Activated CD4-positive, alpha-beta T cell treated with anti-CD3 and anti-CD28 coated beads, Interleukin-2, amount 10 ng/mL, durations not matched to agents 24 days and 14 days (primary cell): ENCODE measurements around the gene RRM2. TPM values are rescaled to one million over a fixed set of nuclear protein-coding genes. Genes with fewer than 3 reads are reported as not detected.

ENCODE experiments used
- DNase-seq: peaks from one replicate; pipeline ENCODE4 v3.0.0; 2022
- H3K27ac Mint-ChIP-seq: one replicate; pipeline ENCODE4 v1.8.0; 2022; ENCODE audit warnings: mild to moderate bottlenecking, mixed read lengths
- H3K27me3 Mint-ChIP-seq: one replicate; pipeline ENCODE4 v1.8.0; 2022; ENCODE audit warnings: mixed read lengths
- H3K36me3 Mint-ChIP-seq: one replicate; pipeline ENCODE4 v1.8.0; 2022; ENCODE audit warnings: low read depth, mild to moderate bottlenecking, mixed read lengths
- H3K4me1 Mint-ChIP-seq: one replicate; pipeline ENCODE4 v1.8.0; 2021; ENCODE audit warnings: mixed read lengths
- H3K4me3 Mint-ChIP-seq: one replicate; pipeline ENCODE4 v1.8.0; 2022; ENCODE audit warnings: mild to moderate bottlenecking, moderate library complexity, mixed read lengths
- H3K9me3 Mint-ChIP-seq: one replicate; pipeline ENCODE4 v1.8.0; 2021; ENCODE audit warnings: mixed read lengths
- intact Hi-C: fragments of 100-400 bp; cut with micrococcal nuclease; formaldehyde crosslinking; loops from one replicate; pipeline ENCODE4 v1.15.1; 2023
- total RNA-seq: library from RNA; stranded (reverse); gene quantifications from 2 replicates; pipeline ENCODE4 v1.2.3, GENCODE V29; 2022

RRM2 gene
- total RNA-seq, 1 donor from 2014 or later = 378 TPM

GRCh38 chr2:10161206-10161931 lies 38.8 kb downstream of the RRM2 start:
- H3K36me3 Mint-ChIP-seq = peaks cover 18% of the 10 kb centered on the region
- peaks cover 21% of the 10 kb centered on the region for H3K4me1 Mint-ChIP-seq
- no peak overlapping the region for H3K4me3 Mint-ChIP-seq
- peak overlapping the region; percentile 32 for H3K27ac Mint-ChIP-seq
- no peaks in the 10 kb centered on the region for H3K27me3 Mint-ChIP-seq
- intact Hi-C loops = no loop called here
- H3K9me3 Mint-ChIP-seq = no peaks in the 10 kb centered on the region
- DNase-seq = no peak

GRCh38 chr2:10161961-10162441 lies 39.5 kb downstream of the RRM2 start:
- Mint-ChIP-seq H3K27ac (no peak overlapping the region), H3K4me3 (no peak overlapping the region), H3K4me1 (peaks cover 21% of the 10 kb centered on the region), H3K27me3 (no peaks in the 10 kb centered on the region), H3K36me3 (peaks cover 19% of the 10 kb centered on the region), H3K9me3 (no peaks in the 10 kb centered on the region)
- DNase-seq = no peak
- intact Hi-C loops = no loop called here

- Mint-ChIP-seq H3K27me3 (no peaks in the 10 kb centered on the region), H3K9me3 (no peaks in the 10 kb centered on the region), H3K4me1 (peaks cover 21% of the 10 kb centered on the region), H3K27ac (no peak overlapping the region), H3K36me3 (peaks cover 21% of the 10 kb centered on the region), H3K4me3 (no peak overlapping the region)
- no peak for DNase-seq
- intact Hi-C loops = no loop called here
Measured at GRCh38 chr2:10162586-10163497, 40.3 kb downstream of the RRM2 start.

GRCh38 chr2:10163498-10164486 lies 41.3 kb downstream of the RRM2 start:
- no peak overlapping the region for H3K27ac Mint-ChIP-seq
- intact Hi-C loops = no loop called here
- no peak for DNase-seq
- no peak overlapping the region for H3K4me3 Mint-ChIP-seq
- H3K9me3 Mint-ChIP-seq = no peaks in the 10 kb centered on the region
- peaks cover 16% of the 10 kb centered on the region for H3K4me1 Mint-ChIP-seq
- peaks cover 21% of the 10 kb centered on the region for H3K36me3 Mint-ChIP-seq
- no peaks in the 10 kb centered on the region for H3K27me3 Mint-ChIP-seq

- H3K27ac Mint-ChIP-seq = no peak overlapping the region
- no peak overlapping the region for H3K4me3 Mint-ChIP-seq
- no peak for DNase-seq
- no peaks in the 10 kb centered on the region for H3K9me3 Mint-ChIP-seq
- peaks cover 10% of the 10 kb centered on the region for H3K4me1 Mint-ChIP-seq
- peaks cover 21% of the 10 kb centered on the region for H3K36me3 Mint-ChIP-seq
- intact Hi-C loops = no loop called here
- H3K27me3 Mint-ChIP-seq = no peaks in the 10 kb centered on the region
Measured at GRCh38 chr2:10164601-10165000, 42.1 kb downstream of the RRM2 start.

- Mint-ChIP-seq H3K36me3 (peaks cover 24% of the 10 kb centered on the region), H3K27ac (no peak overlapping the region), H3K9me3 (no peaks in the 10 kb centered on the region), H3K4me3 (no peak overlapping the region), H3K4me1 (peaks cover 5% of the 10 kb centered on the region), H3K27me3 (no peaks in the 10 kb centered on the region)
- no peak for DNase-seq
- intact Hi-C loops = no loop called here
Measured at GRCh38 chr2:10165282-10165681, 42.7 kb downstream of the RRM2 start.

GRCh38 chr2:10165861-10166675 lies 43.5 kb downstream of the RRM2 start:
- Mint-ChIP-seq H3K27ac (no peak overlapping the region), H3K4me3 (no peak overlapping the region)

GRCh38 chr2:10166676-10167292 lies 44.2 kb downstream of the RRM2 start:
- DNase-seq = no peak
- intact Hi-C loops = no loop called here

More at GRCh38 chr2:10165861-10166675, 43.5 kb downstream of the RRM2 start:
- intact Hi-C loops = no loop called here
- no peaks in the 10 kb centered on the region for H3K9me3 Mint-ChIP-seq
- peaks cover 5% of the 10 kb centered on the region for H3K4me1 Mint-ChIP-seq
- peaks cover 24% of the 10 kb centered on the region for H3K36me3 Mint-ChIP-seq
- no peak for DNase-seq
- no peaks in the 10 kb centered on the region for H3K27me3 Mint-ChIP-seq

GRCh38 chr2:10167316-10167715 lies 44.8 kb downstream of the RRM2 start:
- no peaks in the 10 kb centered on the region for H3K27me3 Mint-ChIP-seq
- peak overlapping the region; percentile 19 for H3K27ac Mint-ChIP-seq
- no peaks in the 10 kb centered on the region for H3K9me3 Mint-ChIP-seq
- H3K4me3 Mint-ChIP-seq = no peak overlapping the region
- no peak for DNase-seq
- intact Hi-C loops = no loop called here
- peaks cover 18% of the 10 kb centered on the region for H3K36me3 Mint-ChIP-seq
- peaks cover 5% of the 10 kb centered on the region for H3K4me1 Mint-ChIP-seq

More at GRCh38 chr2:10166676-10167292, 44.2 kb downstream of the RRM2 start:
- H3K27ac Mint-ChIP-seq = no peak overlapping the region
- H3K4me1 Mint-ChIP-seq = peaks cover 5% of the 10 kb centered on the region
- no peaks in the 10 kb centered on the region for H3K9me3 Mint-ChIP-seq
- no peak overlapping the region for H3K4me3 Mint-ChIP-seq
- peaks cover 18% of the 10 kb centered on the region for H3K36me3 Mint-ChIP-seq
- no peaks in the 10 kb centered on the region for H3K27me3 Mint-ChIP-seq

GRCh38 chr2:10168221-10168620 lies 45.7 kb downstream of the RRM2 start:
- H3K27me3 Mint-ChIP-seq = no peaks in the 10 kb centered on the region
- peaks cover 3% of the 10 kb centered on the region for H3K4me1 Mint-ChIP-seq
- H3K36me3 Mint-ChIP-seq = peaks cover 20% of the 10 kb centered on the region
- H3K27ac Mint-ChIP-seq = no peak overlapping the region
- H3K4me3 Mint-ChIP-seq = no peak overlapping the region
- no peak for DNase-seq
- intact Hi-C loops = no loop called here
- H3K9me3 Mint-ChIP-seq = no peaks in the 10 kb centered on the region

- Mint-ChIP-seq H3K27ac (no peak overlapping the region), H3K36me3 (peaks cover 20% of the 10 kb centered on the region)
- DNase-seq = no peak
Measured at GRCh38 chr2:10169053-10169578, 46.6 kb downstream of the RRM2 start.

GRCh38 chr2:10169581-10169980 lies 47.0 kb downstream of the RRM2 start:
- DNase-seq = no peak
- H3K4me3 Mint-ChIP-seq = no peak overlapping the region

More at GRCh38 chr2:10169053-10169578, 46.6 kb downstream of the RRM2 start:
- intact Hi-C loops = no loop called here
- Mint-ChIP-seq H3K9me3 (no peaks in the 10 kb centered on the region), H3K4me1 (no peaks in the 10 kb centered on the region), H3K4me3 (no peak overlapping the region), H3K27me3 (no peaks in the 10 kb centered on the region)

More at GRCh38 chr2:10169581-10169980, 47.0 kb downstream of the RRM2 start:
- intact Hi-C loops = no loop called here
- Mint-ChIP-seq H3K27ac (no peak overlapping the region), H3K27me3 (no peaks in the 10 kb centered on the region), H3K4me1 (no peaks in the 10 kb centered on the region), H3K9me3 (no peaks in the 10 kb centered on the region), H3K36me3 (peaks cover 17% of the 10 kb centered on the region)
